Lung microvascular endothelial cell (primary cell): ENCODE results near the gene NUP37. TPM values are rescaled to one million over a fixed set of nuclear protein-coding genes. Genes with fewer than 3 reads are reported as not detected.
"Not testable (repeated sequence)": the region's sequence is repeated elsewhere in the genome, so short reads cannot be mapped to it uniquely, and the experiment has no call there.

Experiments
- DNase-seq, 2 donors: peaks; one replicate each; pipeline versions ENCODE4 v3.0.0 to v3.0.0-alpha.2; 2010; ENCODE audit warnings: low read depth in 2 of 2
- total RNA-seq: library from RNA; depleted of rRNA; stranded (reverse); fragments of >200 nt; gene quantifications from 2 replicates; pipeline ENCODE4 v1.2.1, GENCODE V29; 2014

NUP37 gene
- total RNA-seq, 1 donor from 2014 or later: 13.3 TPM

DNA sequence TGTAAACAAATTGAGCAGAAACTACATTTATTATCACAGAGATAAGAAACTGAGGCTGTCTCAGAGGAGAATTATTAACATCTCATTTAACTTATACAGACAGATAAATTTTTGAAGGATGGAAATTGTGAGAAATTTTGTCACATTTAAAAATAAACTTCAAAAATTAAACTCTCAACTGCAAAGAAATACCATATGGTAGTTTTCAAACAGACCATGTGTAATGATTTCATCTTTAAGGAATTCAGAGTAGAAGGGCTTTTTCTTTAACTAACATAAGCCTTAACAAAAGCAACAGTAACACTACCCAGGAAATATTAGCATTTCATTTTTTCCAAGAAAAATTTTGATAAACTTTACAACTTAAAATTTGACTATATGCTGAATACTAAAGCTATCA, 26.6 kb downstream of the NUP37 start:
- DNase-seq: no peak

- DNase-seq: not testable (repeated sequence)
Measured at GRCh38 chr12:102089228-102089835, 30.6 kb downstream of the NUP37 start.

GRCh38 chr12:102080842-102081241, 39.1 kb downstream of the NUP37 start:
- DNase-seq: no peak

DNA sequence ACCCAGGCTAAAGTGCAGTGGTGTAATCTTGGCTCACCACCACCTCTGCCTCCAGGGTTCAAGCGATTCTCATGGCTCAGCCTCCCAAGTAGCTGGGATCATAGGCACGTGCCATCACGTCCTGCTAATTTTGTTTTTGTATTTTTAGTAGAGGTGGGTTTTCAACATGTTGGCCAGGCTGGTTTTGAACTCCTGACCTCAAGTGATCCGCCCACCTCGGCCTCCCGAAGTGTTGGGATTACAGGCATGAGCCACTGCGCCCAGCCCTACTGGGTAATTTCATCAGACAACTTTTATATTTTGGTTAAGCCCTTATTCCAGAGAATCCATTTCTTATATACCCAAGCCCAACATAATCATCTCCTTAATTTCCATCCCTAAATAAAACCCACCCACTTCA, 47.8 kb downstream of the NUP37 start:
- DNase-seq: not testable (repeated sequence)

DNA sequence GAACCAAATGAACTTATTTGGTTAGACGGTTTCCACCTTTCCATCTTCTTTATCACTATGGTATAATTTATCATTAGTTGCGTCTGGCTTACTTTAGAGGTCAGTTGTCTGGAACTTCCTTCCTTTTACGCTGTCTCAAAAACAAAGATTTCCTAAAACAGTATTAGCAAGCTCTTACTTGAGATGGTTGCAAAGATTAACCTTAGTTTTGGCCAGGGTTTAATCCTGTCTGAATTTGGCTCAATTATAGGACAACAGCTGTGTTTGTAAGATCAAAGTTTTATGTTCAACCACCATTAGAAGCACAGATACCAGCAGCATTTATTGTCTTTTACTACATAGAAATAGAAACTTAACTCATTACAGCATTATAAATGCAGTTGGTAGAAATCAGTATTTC, 50.2 kb downstream of the NUP37 start:
- peak in 1 of 2 donors; percentile 85 for DNase-seq

GRCh38 chr12:102067574-102068258, 52.2 kb downstream of the NUP37 start:
- peak in 1 of 2 donors; percentile 25 for DNase-seq

GRCh38 chr12:102064476-102064875, 55.4 kb downstream of the NUP37 start:
- no peak for DNase-seq

DNA sequence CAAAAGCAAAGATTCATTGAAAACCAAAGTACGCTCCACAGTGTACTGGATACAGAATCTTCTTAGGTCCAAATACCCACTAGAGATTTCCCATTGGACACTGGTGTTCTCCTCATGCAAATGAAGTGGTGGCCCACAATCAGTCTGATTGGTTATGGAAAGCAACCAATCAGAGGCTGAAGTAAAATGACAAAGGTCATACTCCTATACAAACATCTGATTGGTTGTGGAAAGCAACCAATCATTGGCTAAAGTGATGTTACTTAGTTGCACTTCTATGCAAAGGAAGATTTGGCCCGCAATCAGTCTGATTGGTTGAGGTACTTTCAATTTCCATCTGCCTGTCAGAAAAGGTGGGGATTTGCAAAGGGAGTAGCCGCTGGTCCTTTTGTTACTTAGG, 56.8 kb downstream of the NUP37 start:
- no peak for DNase-seq

DNA sequence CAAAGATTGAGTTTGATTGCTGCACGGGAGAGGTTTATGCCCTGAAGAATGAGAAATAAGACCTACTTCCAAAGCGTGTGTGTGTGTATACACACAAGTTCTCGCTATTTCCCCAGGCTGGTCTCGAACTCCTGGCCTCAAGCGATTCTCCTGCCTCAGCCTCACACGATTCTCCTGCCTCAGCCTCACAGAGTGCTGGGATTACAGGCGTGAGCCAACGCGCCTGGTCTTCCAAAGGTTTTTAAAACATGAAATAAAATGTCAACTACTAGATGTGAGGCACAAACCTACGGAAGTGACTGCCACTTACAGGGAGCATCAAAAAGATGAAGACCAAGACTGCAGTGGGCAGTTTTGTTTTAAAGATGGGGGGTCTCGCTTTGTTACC, 57.5 kb downstream of the NUP37 start:
- DNase-seq: no peak

DNA sequence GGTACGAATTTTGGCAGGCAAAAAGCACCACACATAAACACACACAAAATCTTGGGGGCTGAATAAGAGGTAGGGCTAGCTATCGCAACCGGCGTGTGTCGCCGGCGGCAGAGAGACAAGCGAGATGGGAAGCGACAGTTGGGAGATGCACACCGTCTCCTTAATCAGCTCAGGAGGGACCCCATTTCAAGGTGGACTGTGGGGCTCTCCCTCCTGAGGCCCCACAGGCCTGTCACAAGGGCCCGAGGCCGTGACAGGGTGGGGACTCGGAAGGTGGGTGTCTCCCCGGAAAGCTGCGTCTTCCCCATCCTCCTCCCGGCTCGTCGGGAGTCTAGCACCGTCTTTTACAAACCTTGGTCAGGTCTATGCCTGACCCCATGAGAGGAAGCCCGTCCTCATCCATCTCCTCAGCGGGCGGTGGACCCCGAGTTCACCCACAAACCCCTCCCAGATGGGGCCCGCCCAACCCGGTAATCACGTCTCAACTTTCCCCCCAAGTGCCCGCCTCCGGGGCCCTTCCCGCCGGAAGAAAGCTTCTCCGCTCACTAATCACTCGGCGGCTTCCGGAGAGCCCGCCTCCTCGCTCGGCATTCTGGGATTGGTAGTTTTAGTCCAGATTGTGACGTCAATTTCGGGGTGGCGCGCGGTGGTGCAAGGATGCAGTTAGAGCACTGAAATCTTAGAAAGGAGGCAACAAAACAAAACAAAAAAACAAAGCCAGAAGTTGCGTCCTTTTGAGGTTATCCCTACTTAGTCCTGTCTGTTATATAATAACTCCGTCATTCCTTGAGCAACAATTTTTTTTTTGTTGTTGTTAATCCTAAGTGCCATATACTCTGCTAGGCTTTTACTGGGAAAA, 58.1 kb downstream of the NUP37 start, which contains the start of gene WASHC3:
Gene WASHC3 (minus strand): TSS at position 432 of the 859 bp plus-strand sequence. CDS start 29 bp downstream, at position 403.
- DNase-seq: peak; percentile 91 to 96

GRCh38 chr12:102061096-102061559, 58.8 kb downstream of the NUP37 start:
- peak in 1 of 2 donors; percentile 9 for DNase-seq

- peak in 1 of 2 donors; percentile 19 for DNase-seq
Measured at GRCh38 chr12:102059343-102059742, 60.6 kb downstream of the NUP37 start.

DNA sequence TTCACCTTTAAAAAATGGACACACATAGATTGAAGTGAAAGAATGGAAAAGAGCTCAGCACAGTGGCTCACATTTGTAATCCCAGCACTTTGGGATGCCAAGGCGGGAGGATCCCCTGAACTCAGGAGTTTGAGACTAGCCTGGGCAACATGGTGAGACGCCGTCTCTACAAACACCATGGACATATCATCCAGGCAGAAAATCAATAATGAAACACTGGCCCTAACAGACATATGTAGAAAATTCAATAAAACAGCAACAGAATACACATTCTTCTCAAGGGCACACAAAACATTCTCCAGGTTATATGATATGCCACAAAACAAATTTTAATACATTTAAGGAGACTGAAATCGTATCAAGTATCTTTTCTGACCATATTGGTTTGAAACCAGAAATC, 65.6 kb downstream of the NUP37 start:
- no peak for DNase-seq

GRCh38 chr12:102053062-102053349, 66.9 kb downstream of the NUP37 start:
- no peak for DNase-seq

- DNase-seq: no peak
Measured at GRCh38 chr12:102052192-102053061, 67.5 kb downstream of the NUP37 start.

DNA sequence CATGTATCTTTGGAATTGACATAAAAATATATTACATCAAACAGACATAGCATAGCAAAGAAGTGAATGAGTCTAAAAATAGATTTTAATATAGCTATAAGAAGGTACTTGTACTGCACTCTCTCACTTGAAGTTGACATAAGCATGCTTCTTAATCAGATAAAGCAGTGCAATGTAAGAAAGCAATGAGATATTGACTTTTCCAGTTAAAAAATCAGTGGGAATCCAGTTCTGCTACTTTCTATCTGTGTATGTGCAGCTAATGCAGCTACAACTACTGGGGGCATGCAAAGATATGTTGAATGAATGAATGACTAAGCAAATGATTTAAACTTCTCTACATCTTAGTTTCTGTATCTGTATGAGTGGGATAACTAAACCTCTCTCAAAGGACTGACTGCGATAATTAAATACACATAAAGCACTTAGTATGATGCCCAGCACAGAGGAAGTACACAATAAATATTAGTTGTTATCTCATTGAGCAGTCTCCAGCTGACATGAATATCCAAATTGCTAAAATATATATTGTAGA, 68.4 kb downstream of the NUP37 start:
- no peak for DNase-seq

DNA sequence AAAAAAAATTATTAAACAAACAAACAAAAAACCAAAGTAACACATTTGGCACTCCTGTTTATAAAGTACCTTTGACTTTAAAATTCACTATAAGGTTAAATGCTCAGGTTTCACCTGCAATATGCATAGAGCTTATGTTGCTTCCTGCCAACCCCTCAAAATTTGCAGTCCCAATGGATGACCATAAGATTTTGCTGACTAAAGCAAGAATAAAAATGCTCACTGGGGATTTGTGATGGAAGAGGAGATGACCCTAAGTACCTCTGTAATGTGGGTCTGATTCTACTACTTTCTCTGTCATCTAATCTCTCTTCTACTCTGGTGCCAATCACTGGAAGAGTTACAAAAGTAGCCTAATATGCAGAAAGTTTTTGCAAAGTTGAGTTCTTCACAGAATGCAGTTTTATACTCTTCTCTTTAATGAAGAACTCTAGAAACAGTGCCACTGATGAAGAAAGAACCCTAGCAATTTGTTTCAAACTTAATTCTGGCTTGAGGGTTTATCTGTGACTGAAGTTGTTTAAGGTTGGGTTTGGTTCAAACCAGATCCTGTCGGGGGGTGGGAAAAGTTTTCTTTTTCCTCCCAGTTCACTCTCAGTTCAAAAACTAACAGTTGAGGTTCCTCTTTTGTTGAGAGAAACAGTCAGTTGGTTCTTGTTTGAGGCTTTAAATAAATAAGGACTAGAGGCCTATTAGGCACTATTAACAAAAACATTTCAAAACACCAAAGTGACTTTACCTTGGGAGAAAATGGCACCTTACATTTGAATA, 69.1 kb downstream of the NUP37 start:
- no peak for DNase-seq

GRCh38 chr12:102043928-102044327, 76.0 kb downstream of the NUP37 start:
- DNase-seq: no peak

GRCh38 chr12:102033991-102034745, 85.7 kb downstream of the NUP37 start:
- DNase-seq: no peak

DNA sequence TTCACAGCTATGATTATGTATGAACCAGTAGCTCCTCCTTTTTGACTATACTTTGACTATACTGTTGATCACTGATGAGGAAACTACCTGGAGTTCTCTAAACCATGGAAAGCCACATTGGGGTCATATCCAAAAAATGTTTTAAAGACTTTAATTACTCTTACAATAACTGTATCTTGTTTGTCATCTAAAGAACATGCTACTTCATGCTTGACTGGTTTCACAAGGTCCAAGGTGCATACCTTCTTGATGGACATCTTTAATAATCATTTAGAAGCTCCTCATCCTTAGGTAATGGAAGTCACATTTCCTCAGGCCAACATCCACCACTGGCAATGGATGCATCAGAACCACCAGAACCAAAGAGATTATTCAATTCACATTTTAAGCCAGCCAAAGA, 88.1 kb downstream of the NUP37 start:
- no peak for DNase-seq
